NT2/D1 (cell line): ENCODE data around the gene AGBL5.

Experiments used
- SUZ12 ChIP-seq: IDR thresholded peaks from 2 replicates; pipeline ENCODE4 v1.6.1; 2011; ENCODE audit not compliant: insufficient read length, insufficient read depth; ENCODE audit errors: extremely low read depth
- ZNF274 ChIP-seq: IDR thresholded peaks from 2 replicates; pipeline ENCODE4 v1.6.1; 2011; ENCODE audit warnings: mild to moderate bottlenecking, low read depth, low read length

- no peak for TF ChIP-seq SUZ12
- TF ChIP-seq ZNF274: no peak
Measured at GRCh38 chr2:27051902-27052645, 606 bp downstream of the AGBL5 start.
